ENCODE data around the gene CYTH1.

Gene CYTH1

DNA sequence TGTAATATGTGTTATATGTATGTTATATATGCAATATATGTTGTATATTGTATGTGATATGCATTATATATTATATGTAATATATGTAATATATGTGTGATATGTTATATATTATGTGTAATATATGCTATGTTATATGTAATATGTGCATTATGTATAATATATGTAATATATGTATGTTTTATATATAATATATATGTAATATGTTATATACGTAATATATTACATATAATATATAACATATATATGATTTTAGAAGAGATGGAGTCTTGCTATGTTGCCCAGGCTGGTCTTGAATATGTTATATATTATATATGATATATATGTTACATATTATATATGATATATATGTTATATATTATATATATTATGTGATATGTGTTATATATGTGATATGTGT lies 139.4 kb downstream of the CYTH1 start:
- DNase-seq = no peak

- no peak for DNase-seq
These were observed 140.4 kb downstream of the CYTH1 start for GRCh38 chr17:78641666-78642065.

DNA sequence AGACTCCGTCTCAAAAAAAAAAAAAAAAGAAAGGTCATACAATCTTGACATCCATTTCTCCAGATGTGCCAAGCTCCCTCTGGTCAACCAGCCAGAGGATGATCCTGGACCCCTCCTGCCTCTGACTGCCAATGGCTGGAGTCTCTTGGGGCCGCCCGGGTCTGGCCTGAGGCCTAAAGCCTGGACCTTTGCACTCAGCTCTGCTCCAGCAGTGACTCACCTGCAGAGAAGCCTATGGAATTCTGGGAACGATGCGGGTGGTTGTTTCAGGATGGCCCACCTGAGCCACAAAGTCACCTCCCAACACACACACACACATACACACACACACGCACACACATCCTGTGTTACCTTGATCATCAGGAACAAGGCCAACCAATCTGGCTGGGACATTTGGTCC lies 140.8 kb downstream of the CYTH1 start:
- DNase-seq = no peak

- no peak for DNase-seq
These were observed 141.4 kb downstream of the CYTH1 start for GRCh38 chr17:78640700-78641099.

- no peak for DNase-seq
These were observed 144.2 kb downstream of the CYTH1 start for GRCh38 chr17:78637643-78638420.

DNA sequence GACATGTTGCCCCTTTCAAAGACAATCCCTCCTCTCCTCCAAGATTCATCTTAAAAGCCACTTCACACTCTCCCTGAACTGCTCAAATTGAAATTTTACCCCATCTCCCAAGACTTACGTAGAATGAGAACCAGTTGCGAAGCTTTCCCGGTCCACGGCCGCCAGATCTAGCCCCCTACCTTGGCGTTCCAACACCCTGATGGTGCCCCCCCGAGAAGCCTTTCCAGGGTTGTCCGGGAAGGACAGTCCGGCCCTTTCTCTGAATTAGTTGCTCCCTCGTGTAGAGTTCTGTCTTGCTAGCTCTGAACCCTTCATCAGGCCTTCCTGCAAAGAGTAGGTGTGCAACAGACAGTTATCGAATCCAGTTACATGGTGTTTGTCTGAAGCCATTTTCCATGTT lies 144.9 kb downstream of the CYTH1 start:
- DNase-seq = no peak

DNA sequence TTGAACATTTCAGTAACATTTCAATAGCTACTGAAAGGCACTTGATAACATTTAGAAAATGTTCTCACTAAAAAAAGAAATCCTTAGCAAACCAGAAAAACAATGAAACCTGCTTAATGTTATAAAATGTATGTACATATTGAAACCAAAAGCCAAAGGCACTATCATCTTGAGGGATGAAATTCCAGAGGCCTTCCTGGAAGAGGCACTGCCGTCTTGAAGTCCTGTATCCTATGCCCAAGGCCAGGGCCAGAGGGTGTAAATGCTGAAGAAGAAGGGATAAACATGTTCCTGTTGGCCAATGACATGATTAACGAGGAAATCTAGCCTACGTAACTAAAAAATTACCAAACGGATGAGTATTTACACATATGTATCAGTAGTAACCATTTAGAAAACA lies 147.9 kb downstream of the CYTH1 start:
- no peak for DNase-seq

DNA sequence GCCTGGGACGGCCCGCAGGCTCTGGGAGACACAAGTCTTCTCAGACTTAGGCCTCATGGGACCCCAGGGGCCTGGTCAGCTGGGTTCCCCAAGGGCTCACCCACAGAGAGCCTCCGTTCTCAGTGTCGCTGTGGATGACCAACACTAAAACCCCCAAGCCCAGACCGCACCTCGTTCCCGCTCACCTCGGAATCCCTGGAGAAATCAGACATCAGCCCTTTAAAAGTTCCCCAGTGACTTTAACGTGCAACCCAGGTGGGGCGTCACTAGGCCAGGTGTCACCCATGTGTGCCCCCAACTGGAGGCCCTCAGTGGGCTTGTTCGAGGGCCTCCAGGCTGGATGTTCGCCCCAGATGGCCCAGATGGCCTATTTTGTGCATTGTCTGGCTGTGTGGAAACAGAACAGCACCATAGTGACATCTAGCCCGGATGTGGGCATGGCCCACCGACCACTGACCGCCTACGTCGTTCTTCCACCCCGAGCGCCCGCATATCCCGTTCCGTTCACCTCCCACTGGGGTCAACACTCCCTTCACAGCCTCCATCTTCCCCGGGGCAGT lies 152.6 kb downstream of the CYTH1 start:
- DNase-seq = no peak

GRCh38 chr17:78628547-78629435 lies 153.3 kb downstream of the CYTH1 start:
- no peak for DNase-seq

DNA sequence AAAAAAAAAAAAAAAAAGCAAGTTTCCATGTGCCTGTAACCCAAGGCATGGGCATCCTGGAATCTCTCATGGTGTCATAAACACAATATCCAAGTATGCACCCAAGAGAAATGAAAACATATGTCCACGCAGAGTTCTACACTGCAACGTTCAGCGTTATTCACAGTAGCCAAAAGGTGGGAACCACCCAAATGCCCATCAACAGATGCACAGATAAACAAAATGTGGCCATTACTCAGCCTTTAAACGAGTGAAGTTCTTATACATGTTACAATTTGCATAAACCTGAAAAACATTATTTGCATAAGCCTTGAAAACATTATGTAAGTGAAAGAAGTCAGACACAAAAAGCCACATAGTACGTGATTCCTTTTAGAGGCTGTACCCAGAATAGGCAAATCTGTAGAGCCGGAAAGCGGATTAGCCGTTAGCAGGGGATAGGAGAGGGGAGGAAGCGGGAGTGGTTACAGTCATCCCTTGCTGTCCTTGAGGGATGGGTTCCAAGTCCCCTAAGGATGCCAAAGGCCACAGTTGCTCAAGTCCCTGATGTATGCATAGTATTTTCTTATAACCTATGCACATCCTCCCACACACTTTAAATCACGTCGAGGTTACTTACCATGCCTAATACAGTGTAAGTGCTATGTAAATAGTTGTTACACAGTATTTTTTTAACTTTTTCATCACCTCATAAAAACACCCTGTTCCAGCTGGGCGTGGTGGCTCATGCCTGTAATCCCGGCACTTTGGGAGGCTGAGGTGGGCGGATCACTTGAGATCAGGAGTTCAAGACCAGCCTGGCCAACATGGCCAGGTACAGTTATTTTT lies 157.5 kb downstream of the CYTH1 start:
- no peak for DNase-seq
